Liver (tissue), 9 donors: Measurements from ENCODE around the gene ANKRD33. TPM values are rescaled to one million over a fixed set of nuclear protein-coding genes. Genes with fewer than 3 reads are reported as not detected.

Source experiments
- DNase-seq: peaks from one replicate; pipeline ENCODE4 v3.0.0-alpha.2; 2017; ENCODE audit warnings: low spot score
- H3K27ac ChIP-seq, 2 donors: one replicate each; pipeline ENCODE4 v1.7.0; 2013; ENCODE audit warnings: inconsistent platforms in 2 of 2, low read length in 2 of 2, control low read depth in 1 of 2, low read depth in 1 of 2, mild to moderate bottlenecking in 1 of 2
- H3K27me3 ChIP-seq, 4 donors: one replicate each; pipeline versions ENCODE4 v1.6.1 to v1.7.0; 2013; ENCODE audit warnings: low read length in 3 of 4, inconsistent platforms in 1 of 4, mild to moderate bottlenecking in 1 of 4, moderate library complexity in 1 of 4; ENCODE audit not compliant: control insufficient read depth in 4 of 4, insufficient read depth in 4 of 4
- H3K36me3 ChIP-seq, 4 donors: one replicate each; pipeline versions ENCODE4 v1.6.1 to v1.7.0; 2013; ENCODE audit warnings: low read length in 3 of 4, mild to moderate bottlenecking in 3 of 4, low read depth in 1 of 4, moderate library complexity in 1 of 4; ENCODE audit not compliant: control insufficient read depth in 4 of 4, insufficient read depth in 3 of 4
- H3K4me1 ChIP-seq, 4 donors: one replicate each; pipeline versions ENCODE4 v1.6.1 to v1.7.0; 2013; ENCODE audit warnings: low read length in 3 of 4, mild to moderate bottlenecking in 3 of 4, moderate library complexity in 1 of 4; ENCODE audit not compliant: control insufficient read depth in 4 of 4, insufficient read depth in 4 of 4
- H3K4me3 ChIP-seq, 3 donors: one replicate each; pipeline versions ENCODE4 v1.6.1 to v1.7.0; 2013; ENCODE audit warnings: low read length in 3 of 3, control low read depth in 1 of 3, low read depth in 1 of 3, mild to moderate bottlenecking in 1 of 3
- H3K9ac ChIP-seq, 2 donors: one replicate each; pipeline ENCODE4 v1.7.0; 2013; ENCODE audit warnings: low read length in 2 of 2, mild to moderate bottlenecking in 2 of 2, moderate library complexity in 2 of 2, control low read depth in 1 of 2, low read depth in 1 of 2
- H3K9me3 ChIP-seq, 4 donors: one replicate each; pipeline versions ENCODE4 v1.6.1 to v1.7.0; 2013; ENCODE audit warnings: low read length in 3 of 4; ENCODE audit not compliant: control insufficient read depth in 4 of 4
- ATF3 ChIP-seq: IDR thresholded peaks from 2 replicates; pipeline ENCODE4 v1.6.1; 2016; ENCODE audit warnings: antibody characterized with exemption
- CTCF ChIP-seq: fragments of 150-350 bp; IDR thresholded peaks from 2 replicates; pipeline ENCODE4 v1.5.1; 2017; ENCODE audit warnings: improper control_type of control experiment, low read depth, low read length; ENCODE audit not compliant: missing input control
- EGR1 ChIP-seq, 2 donors: IDR thresholded peaks; 2 replicates each; pipeline ENCODE4 v1.6.1; 2016 to 2018; ENCODE audit warnings: antibody characterized with exemption in 2 of 2, low read depth in 2 of 2
- FOXA1 ChIP-seq: IDR thresholded peaks from 2 replicates; pipeline ENCODE4 v1.6.1; 2016; ENCODE audit warnings: antibody characterized with exemption
- FOXA2 ChIP-seq: IDR thresholded peaks from 2 replicates; pipeline ENCODE4 v1.6.1; 2016; ENCODE audit warnings: antibody characterized with exemption
- GABPA ChIP-seq, 2 donors: IDR thresholded peaks in 1 of 2; conservative IDR thresholded peaks in 1 of 2; 2 replicates each; pipeline ENCODE4 v1.6.1; 2016; ENCODE audit warnings: antibody characterized with exemption in 2 of 2, mild to moderate bottlenecking in 1 of 2, moderate library complexity in 1 of 2
- HNF4A ChIP-seq, 2 donors: conservative IDR thresholded peaks; 2 replicates each; pipeline ENCODE4 v1.6.1; 2016; ENCODE audit warnings: antibody characterized with exemption in 2 of 2, mild to moderate bottlenecking in 2 of 2
- HNF4G ChIP-seq: IDR thresholded peaks from 2 replicates; pipeline ENCODE4 v1.6.1; 2016; ENCODE audit warnings: antibody characterized with exemption
- JUND ChIP-seq, 2 donors: IDR thresholded peaks; 2 replicates each; pipeline ENCODE4 v1.6.1; 2016; ENCODE audit warnings: antibody characterized with exemption in 2 of 2
- MAX ChIP-seq: IDR thresholded peaks from 2 replicates; pipeline ENCODE4 v1.6.1; 2016; ENCODE audit warnings: antibody characterized with exemption
- NR2F2 ChIP-seq: IDR thresholded peaks from 2 replicates; pipeline ENCODE4 v1.6.1; 2016; ENCODE audit warnings: antibody characterized with exemption
- RAD21 ChIP-seq, 2 donors: IDR thresholded peaks; 2 replicates each; pipeline ENCODE4 v1.6.1; 2016; ENCODE audit warnings: antibody characterized with exemption in 2 of 2, mild to moderate bottlenecking in 2 of 2
- REST ChIP-seq: IDR thresholded peaks from 2 replicates; pipeline ENCODE4 v1.6.1; 2016; ENCODE audit warnings: antibody characterized with exemption, mild to moderate bottlenecking
- RXRA ChIP-seq, 2 donors: IDR thresholded peaks; 2 replicates each; pipeline ENCODE4 v1.6.1; 2017 to 2018; ENCODE audit warnings: antibody characterized with exemption in 2 of 2, mild to moderate bottlenecking in 1 of 2
- SP1 ChIP-seq: IDR thresholded peaks from 2 replicates; pipeline ENCODE4 v1.6.1; 2018; ENCODE audit warnings: antibody characterized with exemption, mild to moderate bottlenecking
- TAF1 ChIP-seq: conservative IDR thresholded peaks from 2 replicates; pipeline ENCODE4 v1.6.1; 2016; ENCODE audit warnings: antibody characterized with exemption, mild to moderate bottlenecking
- YY1 ChIP-seq: IDR thresholded peaks from 2 replicates; pipeline ENCODE4 v1.6.1; 2016; ENCODE audit warnings: antibody characterized with exemption, mild to moderate bottlenecking
- ZBTB33 ChIP-seq: IDR thresholded peaks from 2 replicates; pipeline ENCODE4 v1.6.1; 2016; ENCODE audit warnings: antibody characterized with exemption
- WGBS: extraction: QIAGEN DNeasy Blood & Tissue Kit; methylation state at CpG from one replicate; pipeline ENCODE4 v1.1.7; 2013; 5-methylcytosine and 5-hydroxymethylcytosine counted together
- polyA plus RNA-seq, 2 donors: library from polyadenylated mRNA; stranded (reverse) in 1 of 2; unstranded in 1 of 2; fragments of 200-250 nt in 1 of 2; fragments of >200 nt in 1 of 2; fragmentation: Nextera tagmentation in 1 of 2; extraction: Ambion mirVana in 1 of 2; gene quantifications; one replicate each; pipeline versions ENCODE4 v1.2.1 to v1.2.3, GENCODE V29; 2013 to 2015
- total RNA-seq, 2 donors: library from RNA; depleted of rRNA; stranded (reverse); fragments of >200 nt; gene quantifications; one replicate each; pipeline ENCODE4 v1.2.3, GENCODE V29; 2014
- donor health status: healthy.
- donor health status: healthy.
- donor health status: healthy.
- donor health status: healthy.
- donor health status: healthy.

Gene ANKRD33
- total and polyA plus RNA-seq, 4 donors: not detected

GRCh38 chr12:51911307-51911706, 23.4 kb downstream of the ANKRD33 start:
- TF ChIP-seq REST: no peak
- no peak for TF ChIP-seq GABPA (IDR thresholded peaks at IDR 0.05 in 1 of 2, conservative IDR thresholded peaks at IDR 0.05 in 1 of 2)
- TF ChIP-seq YY1: no peak
- no peak for TF ChIP-seq HNF4G
- TF ChIP-seq RXRA (IDR thresholded peaks at IDR 0.05): no peak
- TF ChIP-seq FOXA2: no peak
- no peak for TF ChIP-seq SP1
- no peak for TF ChIP-seq EGR1 (IDR thresholded peaks at IDR 0.05; ENCODE audit: low read depth in 2 of 2)
- no peak for TF ChIP-seq RAD21 (IDR thresholded peaks at IDR 0.05)
- TF ChIP-seq NR2F2: no peak
- no peak for TF ChIP-seq ATF3
- no peak for TF ChIP-seq JUND (IDR thresholded peaks at IDR 0.05)
- no peak for TF ChIP-seq ZBTB33
- TF ChIP-seq FOXA1: no peak
- no peak for TF ChIP-seq TAF1
- no peak for TF ChIP-seq MAX
- TF ChIP-seq CTCF: no peak
- no peak for TF ChIP-seq HNF4A (conservative IDR thresholded peaks at IDR 0.05)
- Histone ChIP-seq H3K9ac (no peak overlapping the region), H3K27ac (no peak overlapping the region), H3K27me3 (no peaks in the 10 kb centered on the region), H3K4me1 (peaks cover 4 to 13% (median 8%) of the 10 kb centered on the region in 4 donors), H3K36me3 (no peaks in the 10 kb centered on the region), H3K9me3 (no peaks in the 10 kb centered on the region), H3K4me3 (no peak overlapping the region)
- WGBS: 85% methylated on average over 6 of the region's 6 CpGs
- no peak for DNase-seq
